ENCODE data around the gene COL16A1. TPM values are rescaled to one million over a fixed set of nuclear protein-coding genes. Genes with fewer than 3 reads are reported as not detected.

Gene COL16A1
- total and polyA plus RNA-seq, 2 of the 13 experiments (the other 11 are each of a cell fraction or from before 2014, with no cell fraction given), result 4.3 to 12.2 TPM

- TF ChIP-seq TFAP4 (IDR thresholded peaks at IDR 0.05; ENCODE audit: borderline replicate concordance, low read depth), result no peak
- TF ChIP-seq ZNF678 (CRISPR knock-in tag; IDR thresholded peaks at IDR 0.05), result 0 out of 2 replicates have a peak, but pooled peaks have one; percentile 16
- no peak for TF ChIP-seq NFKB2 (CRISPR knock-in tag; IDR thresholded peaks at IDR 0.05; ENCODE audit: borderline replicate concordance)
- no peak for TF ChIP-seq ZNF251 (CRISPR knock-in tag; IDR thresholded peaks at IDR 0.05)
- TF ChIP-seq ZFP36 (IDR thresholded peaks at IDR 0.05; ENCODE audit: borderline replicate concordance, low read depth, low read length, partially characterized antibody), result no peak
- no peak for TF ChIP-seq ZNF660 (CRISPR knock-in tag; IDR thresholded peaks at IDR 0.05; ENCODE audit: borderline replicate concordance, low read depth)
- TF ChIP-seq NFYB (CRISPR knock-in tag; IDR thresholded peaks at IDR 0.05), result no peak
- no peak for TF ChIP-seq ZNF205 (CRISPR knock-in tag; IDR thresholded peaks at IDR 0.05)
- TF ChIP-seq ETV6 (CRISPR knock-in tag; conservative IDR thresholded peaks at IDR 0.05), result peak; percentile 40; the same call in 1 of the 2 replicates
- no peak for TF ChIP-seq NR2F1 (CRISPR knock-in tag; IDR thresholded peaks at IDR 0.05)
- no peak for TF ChIP-seq ZBTB40 (IDR thresholded peaks at IDR 0.05)
- no peak for TF ChIP-seq ZBTB40 (CRISPR knock-in tag; IDR thresholded peaks at IDR 0.05)
Measured at GRCh38 chr1:31643976-31644559, 59.7 kb downstream of the COL16A1 start (continued).
